SU-DHL-6 (cell line): ENCODE results near the gene SYK.

Experiments used
- EZH2phosphoT487 ChIP-seq: fragments of 200-600 bp; sonication (generic), shearing (Covaris generic); conservative IDR thresholded peaks from 2 replicates; pipeline ENCODE4 v1.6.1; 2018; ENCODE audit warnings: mild to moderate bottlenecking, antibody characterized with exemption, low read length, moderate library complexity, mixed read lengths
- TF ChIP-seq, protein P1 (sequence below): fragments of 200-600 bp; sonication (generic); IDR thresholded peaks from one replicate; pipeline ENCODE4 v1.5.1; 2017; ENCODE audit warnings: antibody characterized with exemption, mild to moderate bottlenecking, low read length, moderate library complexity; ENCODE audit not compliant: insufficient read depth, poor library complexity, severe bottlenecking

DNA sequence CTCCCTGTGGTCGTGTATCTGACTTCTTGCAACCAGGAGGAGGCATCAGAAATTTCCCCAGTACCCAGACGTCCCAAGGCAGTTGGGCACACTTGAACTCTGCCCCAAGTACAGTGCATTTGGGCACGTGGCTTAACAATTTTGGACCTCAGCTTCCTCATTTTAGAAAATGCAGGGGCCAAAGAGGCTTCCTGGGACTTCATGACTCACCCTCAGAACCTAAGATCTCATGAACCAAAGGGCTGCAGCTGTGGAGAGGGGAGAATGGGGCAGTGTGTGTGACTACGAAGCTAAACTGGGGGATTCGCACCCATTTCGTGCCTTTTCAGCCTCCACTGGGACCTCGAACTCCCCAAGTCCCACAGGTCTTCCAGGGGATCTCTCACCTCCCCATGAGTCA is 59.2 kb downstream of the SYK start:
- TF ChIP-seq, protein P1, sequence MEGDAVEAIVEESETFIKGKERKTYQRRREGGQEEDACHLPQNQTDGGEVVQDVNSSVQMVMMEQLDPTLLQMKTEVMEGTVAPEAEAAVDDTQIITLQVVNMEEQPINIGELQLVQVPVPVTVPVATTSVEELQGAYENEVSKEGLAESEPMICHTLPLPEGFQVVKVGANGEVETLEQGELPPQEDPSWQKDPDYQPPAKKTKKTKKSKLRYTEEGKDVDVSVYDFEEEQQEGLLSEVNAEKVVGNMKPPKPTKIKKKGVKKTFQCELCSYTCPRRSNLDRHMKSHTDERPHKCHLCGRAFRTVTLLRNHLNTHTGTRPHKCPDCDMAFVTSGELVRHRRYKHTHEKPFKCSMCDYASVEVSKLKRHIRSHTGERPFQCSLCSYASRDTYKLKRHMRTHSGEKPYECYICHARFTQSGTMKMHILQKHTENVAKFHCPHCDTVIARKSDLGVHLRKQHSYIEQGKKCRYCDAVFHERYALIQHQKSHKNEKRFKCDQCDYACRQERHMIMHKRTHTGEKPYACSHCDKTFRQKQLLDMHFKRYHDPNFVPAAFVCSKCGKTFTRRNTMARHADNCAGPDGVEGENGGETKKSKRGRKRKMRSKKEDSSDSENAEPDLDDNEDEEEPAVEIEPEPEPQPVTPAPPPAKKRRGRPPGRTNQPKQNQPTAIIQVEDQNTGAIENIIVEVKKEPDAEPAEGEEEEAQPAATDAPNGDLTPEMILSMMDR, result no peak
- TF ChIP-seq EZH2phosphoT487, result no peak
